ENCODE measurements around the gene LGI4. TPM values are rescaled to one million over a fixed set of nuclear protein-coding genes. Genes with fewer than 3 reads are reported as not detected.

The LGI4 gene
- total RNA-seq, 1 donor from 2014 or later, result 0.20 TPM

- no peak for TF ChIP-seq EZH2 (IDR thresholded peaks at IDR 0.05; ENCODE audit: insufficient read depth, low read length)
- TF ChIP-seq, protein P1, sequence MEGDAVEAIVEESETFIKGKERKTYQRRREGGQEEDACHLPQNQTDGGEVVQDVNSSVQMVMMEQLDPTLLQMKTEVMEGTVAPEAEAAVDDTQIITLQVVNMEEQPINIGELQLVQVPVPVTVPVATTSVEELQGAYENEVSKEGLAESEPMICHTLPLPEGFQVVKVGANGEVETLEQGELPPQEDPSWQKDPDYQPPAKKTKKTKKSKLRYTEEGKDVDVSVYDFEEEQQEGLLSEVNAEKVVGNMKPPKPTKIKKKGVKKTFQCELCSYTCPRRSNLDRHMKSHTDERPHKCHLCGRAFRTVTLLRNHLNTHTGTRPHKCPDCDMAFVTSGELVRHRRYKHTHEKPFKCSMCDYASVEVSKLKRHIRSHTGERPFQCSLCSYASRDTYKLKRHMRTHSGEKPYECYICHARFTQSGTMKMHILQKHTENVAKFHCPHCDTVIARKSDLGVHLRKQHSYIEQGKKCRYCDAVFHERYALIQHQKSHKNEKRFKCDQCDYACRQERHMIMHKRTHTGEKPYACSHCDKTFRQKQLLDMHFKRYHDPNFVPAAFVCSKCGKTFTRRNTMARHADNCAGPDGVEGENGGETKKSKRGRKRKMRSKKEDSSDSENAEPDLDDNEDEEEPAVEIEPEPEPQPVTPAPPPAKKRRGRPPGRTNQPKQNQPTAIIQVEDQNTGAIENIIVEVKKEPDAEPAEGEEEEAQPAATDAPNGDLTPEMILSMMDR (IDR thresholded peaks at IDR 0.05; ENCODE audit: insufficient read depth, low read depth, low read length), result no peak
- H4K20me1 ChIP-seq (ENCODE audit: insufficient read depth, low read length), result peaks cover 22% of the 10 kb centered on the region
- H3K4me2 ChIP-seq (ENCODE audit: low read length), result peak overlapping the region; percentile 98
- no peak overlapping the region for H3K4me3 ChIP-seq (ENCODE audit: insufficient read depth, low read depth, low read length)
- H3K79me2 ChIP-seq (ENCODE audit: insufficient read depth, low read length), result peaks cover 25% of the 10 kb centered on the region
- Mint-ChIP-seq H3K4me1 (ENCODE audit: low read depth, unreplicated experiment) (peaks cover 7% of the 10 kb centered on the region), H3K36me3 (ENCODE audit: low read depth, unreplicated experiment) (peaks cover 19% of the 10 kb centered on the region), H3K27me3 (ENCODE audit: low read depth, unreplicated experiment) (peaks cover 10% of the 10 kb centered on the region), H3K4me3 (ENCODE audit: unreplicated experiment) (no peak overlapping the region), H3K27ac (ENCODE audit: unreplicated experiment) (no peak overlapping the region), H3K9me3 (ENCODE audit: unreplicated experiment) (peaks cover 4% of the 10 kb centered on the region)
- DNase-seq (ENCODE audit: low read depth) (no peak), FAIRE-seq (no peak)
- no peak overlapping the region for H3K9ac ChIP-seq (ENCODE audit: low read length)
- no peaks in the 10 kb centered on the region for H3K27me3 ChIP-seq (ENCODE audit: insufficient read depth, low read length)
- H3K36me3 ChIP-seq (ENCODE audit: insufficient read depth, low read length), result peaks cover 29% of the 10 kb centered on the region
- H3K27ac ChIP-seq (ENCODE audit: low read depth, low read length), result no peak overlapping the region
- peaks cover 6% of the 10 kb centered on the region for H3K4me1 ChIP-seq (ENCODE audit: insufficient read depth, low read length)
- H2AFZ ChIP-seq (ENCODE audit: low read depth, low read length), result no peak overlapping the region
- H3K9me3 ChIP-seq (ENCODE audit: insufficient read depth, low read depth, low read length), result no peaks in the 10 kb centered on the region
These were observed 21.8 kb upstream of the LGI4 start for GRCh38 chr19:35156673-35157014.

DNA sequence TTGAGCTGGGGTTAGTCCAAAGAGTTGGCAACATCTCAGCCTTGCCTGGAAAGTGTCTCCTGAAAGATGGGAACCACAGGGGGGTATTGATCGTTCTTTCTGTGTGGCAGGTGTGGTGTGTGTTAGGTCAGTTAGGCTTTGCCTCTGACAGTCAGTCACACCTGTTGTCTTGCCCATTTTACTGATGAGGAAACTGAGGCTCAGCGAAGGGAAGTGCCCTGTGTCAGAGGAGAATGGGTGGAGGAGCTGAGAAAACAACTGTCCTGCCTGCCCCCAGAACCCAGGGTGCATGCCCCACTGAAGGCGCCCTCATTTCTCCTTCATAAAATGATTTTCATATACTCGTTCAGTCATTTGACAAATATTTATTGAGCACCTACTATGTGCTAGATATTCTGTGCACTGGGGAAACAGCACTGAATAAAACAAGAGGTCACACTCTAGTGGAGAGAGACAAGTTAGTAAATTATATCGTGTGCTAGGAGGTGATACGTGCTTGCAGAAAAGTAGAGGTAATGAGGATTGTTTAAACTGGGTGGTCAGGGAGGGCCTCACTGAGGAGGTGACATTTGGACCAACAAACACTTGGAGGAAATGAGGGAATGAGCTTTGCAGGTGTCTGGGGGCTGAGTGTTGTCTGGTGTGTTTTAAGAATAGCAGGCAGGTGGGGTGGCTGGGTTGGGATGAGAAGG, 21.3 kb upstream of the LGI4 start:
- H3K27ac ChIP-seq (ENCODE audit: low read depth, low read length), result peak overlapping the region; percentile 82
- H3K4me2 ChIP-seq (ENCODE audit: low read length), result peak overlapping the region; percentile 98
- FAIRE-seq (no peak), DNase-seq (ENCODE audit: low read depth) (no peak)
- peak overlapping the region; percentile 80 for H3K4me3 ChIP-seq (ENCODE audit: insufficient read depth, low read depth, low read length)
- H3K27me3 Mint-ChIP-seq (ENCODE audit: low read depth, unreplicated experiment), result peaks cover 15% of the 10 kb centered on the region
- TF ChIP-seq, protein P1 (IDR thresholded peaks at IDR 0.05; ENCODE audit: insufficient read depth, low read depth, low read length), result no peak
- no peak for TF ChIP-seq EZH2 (IDR thresholded peaks at IDR 0.05; ENCODE audit: insufficient read depth, low read length)
- no peak overlapping the region for H2AFZ ChIP-seq (ENCODE audit: low read depth, low read length)
- H3K36me3 Mint-ChIP-seq (ENCODE audit: low read depth, unreplicated experiment), result peaks cover 14% of the 10 kb centered on the region
- H3K4me1 Mint-ChIP-seq (ENCODE audit: low read depth, unreplicated experiment), result peaks cover 7% of the 10 kb centered on the region
- peak overlapping the region; percentile 93 for H3K4me3 Mint-ChIP-seq (ENCODE audit: unreplicated experiment)
- H3K27me3 ChIP-seq (ENCODE audit: insufficient read depth, low read length), result no peaks in the 10 kb centered on the region
- peaks cover 2% of the 10 kb centered on the region for H3K9me3 Mint-ChIP-seq (ENCODE audit: unreplicated experiment)
- H3K4me1 ChIP-seq (ENCODE audit: insufficient read depth, low read length), result peaks cover 6% of the 10 kb centered on the region
- H3K9me3 ChIP-seq (ENCODE audit: insufficient read depth, low read depth, low read length), result no peaks in the 10 kb centered on the region
- H3K79me2 ChIP-seq (ENCODE audit: insufficient read depth, low read length), result peaks cover 25% of the 10 kb centered on the region
- H4K20me1 ChIP-seq (ENCODE audit: insufficient read depth, low read length), result peaks cover 22% of the 10 kb centered on the region
- H3K9ac ChIP-seq (ENCODE audit: low read length), result peak overlapping the region; percentile 93
- peaks cover 24% of the 10 kb centered on the region for H3K36me3 ChIP-seq (ENCODE audit: insufficient read depth, low read length)
- no peak overlapping the region for H3K27ac Mint-ChIP-seq (ENCODE audit: unreplicated experiment)

GRCh38 chr19:35155441-35155840, 20.6 kb upstream of the LGI4 start:
- Mint-ChIP-seq H3K27me3 (ENCODE audit: low read depth, unreplicated experiment) (peaks cover 20% of the 10 kb centered on the region), H3K4me1 (ENCODE audit: low read depth, unreplicated experiment) (peaks cover 7% of the 10 kb centered on the region), H3K9me3 (ENCODE audit: unreplicated experiment) (peaks cover under 1% of the 10 kb centered on the region), H3K4me3 (ENCODE audit: unreplicated experiment) (peak overlapping the region; percentile 93), H3K27ac (ENCODE audit: unreplicated experiment) (peak overlapping the region; percentile 87), H3K36me3 (ENCODE audit: low read depth, unreplicated experiment) (peaks cover 12% of the 10 kb centered on the region)
- DNase-seq (ENCODE audit: low read depth), result no peak
- TF ChIP-seq, protein P1 (IDR thresholded peaks at IDR 0.05; ENCODE audit: insufficient read depth, low read depth, low read length), result no peak
- no peak for TF ChIP-seq EZH2 (IDR thresholded peaks at IDR 0.05; ENCODE audit: insufficient read depth, low read length)
- Histone ChIP-seq H3K27ac (ENCODE audit: low read depth, low read length) (peak overlapping the region; percentile 82), H3K79me2 (ENCODE audit: insufficient read depth, low read length) (peaks cover 25% of the 10 kb centered on the region), H3K4me3 (ENCODE audit: insufficient read depth, low read depth, low read length) (peak overlapping the region; percentile 80), H4K20me1 (ENCODE audit: insufficient read depth, low read length) (peaks cover 22% of the 10 kb centered on the region), H3K36me3 (ENCODE audit: insufficient read depth, low read length) (peaks cover 18% of the 10 kb centered on the region), H3K4me2 (ENCODE audit: low read length) (peak overlapping the region; percentile 98), H3K27me3 (ENCODE audit: insufficient read depth, low read length) (no peaks in the 10 kb centered on the region), H3K4me1 (ENCODE audit: insufficient read depth, low read length) (peaks cover 6% of the 10 kb centered on the region), H2AFZ (ENCODE audit: low read depth, low read length) (peak overlapping the region; percentile 89), H3K9ac (ENCODE audit: low read length) (peak overlapping the region; percentile 93), H3K9me3 (ENCODE audit: insufficient read depth, low read depth, low read length) (no peaks in the 10 kb centered on the region)
- FAIRE-seq, result no peak
